Fibroblast of skin of right quadriceps (primary cell): ENCODE measurements around the gene PHRF1.

ENCODE experiments used
- DNase-seq: peaks from one replicate; pipeline ENCODE4 v3.0.0-alpha.2; 2013

PHRF1 gene

GRCh38 chr11:575313-575995, 816 bp upstream of the PHRF1 start:
- no peak for DNase-seq

DNA sequence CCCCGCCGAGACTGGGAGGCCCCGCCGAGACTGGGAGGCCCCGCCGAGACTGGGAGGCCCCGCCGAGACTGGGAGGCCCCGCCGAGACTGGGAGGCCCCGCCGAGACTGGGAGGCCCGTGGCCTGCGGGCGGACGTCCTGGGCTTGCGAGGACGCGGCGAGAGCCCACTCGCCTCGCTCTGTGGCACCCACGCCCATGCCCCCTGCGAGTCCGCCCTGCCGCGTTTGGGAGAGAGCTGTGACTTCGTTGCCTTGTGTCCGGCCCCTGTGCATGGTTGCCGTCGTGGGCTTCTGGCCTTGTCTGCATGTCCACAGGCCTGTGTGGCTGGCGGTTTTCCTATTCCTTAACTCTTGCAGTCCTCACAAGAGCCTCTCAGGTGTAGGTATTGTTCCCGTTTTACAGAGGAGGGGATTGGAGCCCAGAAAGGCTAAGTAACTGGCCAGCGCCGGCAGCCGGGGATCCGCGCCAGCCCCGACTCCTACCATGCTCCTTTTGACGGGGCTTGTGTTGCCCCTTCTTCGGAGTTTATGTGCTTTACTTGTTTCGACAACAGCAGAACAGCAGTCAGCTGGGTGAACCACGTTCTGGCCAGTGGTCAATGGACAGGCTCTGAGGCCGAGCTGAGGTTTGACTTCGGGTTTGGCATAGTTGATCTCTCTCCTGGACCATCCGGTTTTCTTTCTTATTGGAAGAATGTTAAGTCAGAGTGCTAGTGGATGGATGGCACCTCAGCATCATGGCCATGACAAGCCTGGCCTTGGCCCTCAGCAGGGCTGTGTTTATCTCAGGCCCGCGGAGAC, 741 bp downstream of the PHRF1 start:
- DNase-seq: no peak

DNA sequence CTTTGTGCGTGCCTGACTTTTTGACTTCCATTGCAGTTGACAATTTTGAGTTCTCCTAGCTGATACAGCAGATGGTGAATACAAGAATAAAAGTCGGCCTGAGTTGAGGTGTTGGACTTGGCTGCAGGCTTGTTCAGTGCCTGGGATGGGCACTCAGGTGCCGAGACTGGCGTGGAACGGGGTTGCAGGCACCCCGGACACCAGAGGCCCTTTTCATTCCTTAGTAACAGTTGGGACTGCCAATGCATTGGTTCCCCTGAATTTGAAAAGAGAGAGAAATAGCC, 1.3 kb downstream of the PHRF1 start:
- DNase-seq: no peak

- DNase-seq: no peak
Observed at GRCh38 chr11:578276-579035, 2.2 kb downstream of the PHRF1 start.

GRCh38 chr11:579830-580601, 3.7 kb downstream of the PHRF1 start:
- DNase-seq: no peak

DNA sequence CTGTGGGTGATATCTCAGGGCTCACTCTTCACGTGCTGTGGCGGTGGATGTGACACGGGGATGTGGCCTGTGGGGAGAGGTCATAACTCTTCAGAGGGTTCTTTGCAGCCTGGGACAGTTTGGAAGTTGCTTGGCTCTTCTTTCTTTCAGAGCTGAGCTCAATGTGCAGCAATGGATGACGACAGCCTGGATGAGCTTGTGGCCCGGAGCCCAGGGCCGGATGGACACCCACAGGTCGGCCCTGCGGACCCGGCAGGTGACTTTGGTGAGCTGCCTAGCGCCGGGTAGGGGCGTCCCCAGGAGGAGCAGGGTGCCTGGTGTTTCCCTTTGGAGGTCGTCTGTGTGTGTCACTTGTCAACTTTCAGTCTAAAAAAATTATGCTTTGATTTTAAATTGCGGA, 5.1 kb downstream of the PHRF1 start:
- DNase-seq: no peak

DNA sequence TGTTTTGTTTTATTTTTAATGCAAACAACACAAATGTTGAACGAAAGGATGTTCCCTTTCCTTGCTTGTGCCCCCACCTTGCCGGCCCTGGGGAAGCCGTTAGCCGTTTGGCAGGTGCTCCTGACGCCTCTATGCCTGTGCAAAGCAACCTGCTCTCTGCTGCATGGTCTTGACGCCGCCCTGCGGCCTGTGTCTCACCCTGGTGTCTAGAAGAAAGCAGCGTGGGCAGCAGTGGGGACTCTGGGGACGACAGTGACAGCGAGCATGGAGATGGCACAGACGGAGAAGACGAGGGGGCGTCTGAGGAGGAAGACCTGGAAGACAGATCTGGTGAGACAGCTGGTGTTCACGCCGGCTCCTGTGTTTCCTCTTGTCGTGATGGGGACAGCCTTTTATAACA, 5.5 kb downstream of the PHRF1 start:
- DNase-seq: no peak

DNA sequence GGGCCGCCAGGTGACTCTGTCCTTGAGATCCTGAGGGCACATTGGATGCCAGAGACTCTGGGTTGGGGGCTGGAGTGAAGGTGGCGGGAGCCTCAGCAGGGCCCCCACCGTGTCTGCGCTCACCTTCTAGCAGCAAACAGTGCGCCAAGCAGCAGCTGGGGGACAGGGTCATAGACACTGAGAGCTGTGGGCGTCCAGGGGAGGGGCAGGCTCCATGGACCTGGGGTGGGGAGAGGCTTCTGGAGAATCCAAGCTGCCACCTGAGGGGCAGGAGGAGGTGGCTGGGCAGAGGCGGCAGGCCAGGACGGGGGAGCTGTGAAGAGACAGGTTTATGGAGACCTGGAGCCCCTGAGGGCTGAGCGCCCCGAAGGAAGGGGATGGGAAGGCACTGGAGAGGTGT, 8.0 kb downstream of the PHRF1 start:
- no peak for DNase-seq

GRCh38 chr11:586376-587316, 10.4 kb downstream of the PHRF1 start:
- DNase-seq: no peak

- DNase-seq: no peak
Observed at GRCh38 chr11:587546-587945, 11.3 kb downstream of the PHRF1 start.

DNA sequence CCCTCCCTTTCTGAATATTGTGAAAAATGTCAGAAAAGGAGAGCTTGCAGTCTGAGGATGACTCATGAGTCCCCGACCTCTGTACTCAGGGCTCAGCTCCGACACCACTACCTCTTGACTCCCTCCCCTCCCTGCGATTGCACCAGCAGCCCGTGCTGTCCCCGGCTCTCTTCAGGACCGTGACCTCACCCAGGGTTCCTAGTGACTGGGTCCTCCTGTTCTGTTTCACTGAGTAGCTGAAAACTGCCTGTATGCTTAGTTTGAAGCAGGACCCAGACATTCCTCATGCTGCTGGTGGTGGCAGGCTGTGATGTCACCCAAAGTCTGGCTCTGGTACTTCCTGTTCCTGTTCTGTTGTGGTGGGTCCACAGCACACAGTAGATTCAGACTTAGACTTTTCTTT, 11.7 kb downstream of the PHRF1 start:
- DNase-seq: no peak

GRCh38 chr11:589798-590197, 13.5 kb downstream of the PHRF1 start:
- DNase-seq: no peak

DNA sequence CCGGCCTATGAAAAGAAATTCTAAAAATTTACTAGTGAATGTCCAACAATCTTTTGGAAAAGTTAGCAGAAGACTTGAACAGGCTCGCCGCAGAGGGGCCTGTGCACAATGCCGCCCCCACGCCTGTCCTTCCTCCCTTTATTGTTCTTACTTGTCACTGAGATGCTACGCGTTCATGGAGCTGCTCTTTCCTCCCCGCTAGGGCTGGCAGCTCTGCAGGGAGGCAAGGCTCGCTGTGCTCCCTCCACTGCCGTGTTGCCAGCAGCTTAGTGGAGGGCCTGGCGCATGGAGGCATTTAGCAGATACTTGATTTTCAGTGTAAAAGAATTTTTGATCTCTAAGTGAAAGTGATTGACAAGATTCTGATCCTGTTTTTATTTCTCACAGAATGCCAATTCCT, 14.7 kb downstream of the PHRF1 start:
- no peak for DNase-seq

DNA sequence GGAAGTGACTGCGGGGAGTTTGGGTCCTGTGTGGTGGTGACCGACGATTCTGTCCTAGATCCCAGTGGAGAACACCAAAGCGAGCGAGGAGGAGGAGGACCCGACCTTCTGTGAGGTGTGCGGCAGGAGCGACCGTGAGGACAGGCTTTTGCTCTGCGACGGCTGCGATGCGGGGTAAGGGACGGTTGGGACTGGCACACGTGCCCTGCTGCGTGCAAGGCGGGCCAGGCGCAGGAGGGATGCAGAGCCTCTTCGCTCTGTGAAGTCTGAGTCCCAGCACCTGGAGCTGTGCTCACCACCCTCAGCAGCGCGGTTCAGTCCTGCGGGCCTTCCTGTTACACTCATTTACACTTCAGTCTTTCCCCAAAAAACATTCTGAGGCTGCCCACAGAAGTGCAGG, 16.2 kb downstream of the PHRF1 start:
- DNase-seq: no peak

DNA sequence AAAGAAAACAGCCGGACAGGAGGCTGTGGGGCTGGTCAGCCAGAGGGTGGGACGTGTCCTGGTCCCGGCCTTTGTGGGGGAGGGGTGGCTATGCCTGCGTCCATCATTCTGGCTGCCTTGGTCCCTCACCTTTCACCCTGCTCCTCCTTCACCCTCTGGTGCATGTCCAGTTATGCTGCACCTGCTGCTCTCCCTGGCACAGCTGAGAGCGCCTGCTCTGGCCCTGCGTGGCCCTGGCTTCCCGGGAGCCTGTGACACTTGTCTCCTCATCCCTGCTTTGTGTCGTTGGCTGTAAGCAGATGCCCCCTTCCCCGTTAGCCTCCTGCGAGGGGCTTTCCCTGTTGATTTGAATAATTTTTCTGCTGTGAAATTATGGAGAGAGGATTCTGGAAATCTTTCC, 16.6 kb downstream of the PHRF1 start:
- no peak for DNase-seq

DNA sequence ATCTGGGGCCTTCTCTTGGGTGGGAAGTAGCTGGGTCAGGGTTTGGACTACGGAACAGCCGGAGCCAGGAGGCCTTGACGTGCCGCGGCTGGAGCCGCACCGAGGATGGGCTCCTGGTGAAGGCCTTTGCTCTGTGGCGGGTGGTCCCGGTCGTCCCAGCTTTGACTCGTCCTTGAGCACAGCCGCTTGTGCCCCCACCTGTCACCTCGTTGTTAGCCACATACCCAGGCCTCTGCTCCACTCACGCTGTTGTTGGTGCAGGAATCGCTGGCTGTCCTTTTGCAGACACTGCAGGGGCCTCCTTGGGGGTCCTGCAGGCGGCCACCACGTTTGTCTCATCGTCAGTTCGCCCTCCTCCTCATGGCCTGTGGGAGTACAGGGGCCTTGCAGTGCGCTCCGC, 17.1 kb downstream of the PHRF1 start:
- DNase-seq: no peak

- DNase-seq: no peak
Observed at GRCh38 chr11:595400-595799, 19.1 kb downstream of the PHRF1 start.

- DNase-seq: no peak
Observed at GRCh38 chr11:596374-596773, 20.1 kb downstream of the PHRF1 start.

- DNase-seq: no peak
Observed at GRCh38 chr11:597166-597725, 21.0 kb downstream of the PHRF1 start.

GRCh38 chr11:598005-598680, 21.9 kb downstream of the PHRF1 start:
- DNase-seq: no peak

GRCh38 chr11:601573-602245, 25.4 kb downstream of the PHRF1 start:
- DNase-seq: no peak
